Measurements from ENCODE around the gene SEMA3F. TPM values are rescaled to one million over a fixed set of nuclear protein-coding genes. Genes with fewer than 3 reads are reported as not detected.

SEMA3F gene
- polyA plus RNA-seq, 12 donors: 6.4 to 70.8 (median 14.0) TPM; not detected in 1

GRCh38 chr3:50192689-50193141 lies 37.6 kb downstream of the SEMA3F start:
- peak; percentile 74 for DNase-seq

DNA sequence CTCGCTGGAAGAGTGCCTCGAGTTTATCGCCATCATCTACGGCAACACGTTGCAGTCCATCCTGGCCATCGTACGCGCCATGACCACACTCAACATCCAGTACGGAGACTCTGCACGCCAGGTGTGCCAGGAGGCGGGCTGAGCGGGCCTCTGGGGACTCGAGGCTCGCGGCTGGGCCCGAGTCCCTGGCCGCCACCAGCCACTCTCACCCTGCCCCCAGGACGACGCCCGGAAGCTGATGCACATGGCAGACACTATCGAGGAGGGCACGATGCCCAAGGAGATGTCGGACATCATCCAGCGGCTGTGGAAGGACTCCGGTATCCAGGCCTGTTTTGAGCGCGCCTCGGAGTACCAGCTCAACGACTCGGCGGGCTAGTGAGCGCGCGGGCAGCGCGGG lies 38.2 kb downstream of the SEMA3F start:
- no peak for DNase-seq

GRCh38 chr3:50193746-50194127 lies 38.6 kb downstream of the SEMA3F start:
- DNase-seq: no peak

DNA sequence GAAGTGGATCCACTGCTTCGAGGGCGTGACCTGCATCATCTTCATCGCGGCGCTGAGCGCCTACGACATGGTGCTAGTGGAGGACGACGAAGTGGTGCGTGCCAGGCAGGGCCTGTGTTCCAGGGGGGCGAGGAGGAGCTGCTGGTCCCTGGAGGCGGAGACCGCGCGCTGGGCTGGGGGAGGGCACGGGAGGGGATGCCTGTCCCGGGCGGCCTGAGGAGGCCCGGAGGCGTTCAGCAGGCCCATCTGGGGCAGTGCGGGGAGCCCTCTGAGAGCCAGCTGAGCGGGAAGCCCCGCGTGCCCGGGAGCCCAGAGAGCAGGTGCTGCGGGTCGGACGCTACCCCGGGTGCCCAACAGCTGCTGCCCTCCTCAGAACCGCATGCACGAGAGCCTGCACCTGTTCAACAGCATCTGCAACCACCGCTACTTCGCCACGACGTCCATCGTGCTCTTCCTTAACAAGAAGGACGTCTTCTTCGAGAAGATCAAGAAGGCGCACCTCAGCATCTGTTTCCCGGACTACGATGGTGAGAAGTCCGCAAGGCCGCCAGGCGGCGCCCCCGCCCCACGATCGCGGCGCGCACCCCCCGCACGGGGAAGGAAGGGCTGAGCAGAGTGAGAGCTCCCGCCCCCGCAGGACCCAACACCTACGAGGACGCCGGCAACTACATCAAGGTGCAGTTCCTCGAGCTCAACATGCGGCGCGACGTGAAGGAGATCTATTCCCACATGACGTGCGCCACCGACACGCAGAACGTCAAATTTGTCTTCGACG lies 39.2 kb downstream of the SEMA3F start:
- peak; percentile 69 for DNase-seq

DNA sequence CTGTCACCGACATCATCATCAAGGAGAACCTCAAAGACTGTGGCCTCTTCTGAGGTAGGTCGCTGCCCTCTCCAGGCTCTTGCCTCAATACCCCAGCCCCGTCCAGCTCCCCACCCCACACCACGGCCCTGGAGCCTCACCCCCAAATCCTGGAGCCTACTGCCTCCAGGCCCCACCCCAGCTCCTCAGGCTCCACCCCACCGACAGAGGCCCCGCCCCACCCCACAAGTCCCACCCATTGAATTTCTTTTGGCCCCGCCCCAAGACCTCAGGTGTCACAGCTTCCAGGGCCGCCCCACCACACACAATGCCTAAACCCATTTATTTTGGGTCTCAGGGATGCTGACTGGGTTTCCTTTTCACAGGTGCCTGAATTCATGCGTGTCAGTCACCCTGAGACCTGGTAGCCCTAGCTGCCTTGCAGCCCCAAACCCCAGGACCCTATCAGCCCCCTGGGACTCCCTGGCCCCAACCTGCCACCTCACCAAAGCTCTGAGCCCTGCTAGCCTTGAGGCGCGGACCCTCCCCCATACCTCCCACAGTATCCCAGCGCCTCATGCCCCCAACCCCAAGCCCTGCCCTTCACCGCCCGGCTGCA lies 39.9 kb downstream of the SEMA3F start:
- DNase-seq: no peak

GRCh38 chr3:50195501-50196252 lies 40.6 kb downstream of the SEMA3F start:
- no peak for DNase-seq

- no peak for DNase-seq
Observed at GRCh38 chr3:50196253-50196801, 41.2 kb downstream of the SEMA3F start.

DNA sequence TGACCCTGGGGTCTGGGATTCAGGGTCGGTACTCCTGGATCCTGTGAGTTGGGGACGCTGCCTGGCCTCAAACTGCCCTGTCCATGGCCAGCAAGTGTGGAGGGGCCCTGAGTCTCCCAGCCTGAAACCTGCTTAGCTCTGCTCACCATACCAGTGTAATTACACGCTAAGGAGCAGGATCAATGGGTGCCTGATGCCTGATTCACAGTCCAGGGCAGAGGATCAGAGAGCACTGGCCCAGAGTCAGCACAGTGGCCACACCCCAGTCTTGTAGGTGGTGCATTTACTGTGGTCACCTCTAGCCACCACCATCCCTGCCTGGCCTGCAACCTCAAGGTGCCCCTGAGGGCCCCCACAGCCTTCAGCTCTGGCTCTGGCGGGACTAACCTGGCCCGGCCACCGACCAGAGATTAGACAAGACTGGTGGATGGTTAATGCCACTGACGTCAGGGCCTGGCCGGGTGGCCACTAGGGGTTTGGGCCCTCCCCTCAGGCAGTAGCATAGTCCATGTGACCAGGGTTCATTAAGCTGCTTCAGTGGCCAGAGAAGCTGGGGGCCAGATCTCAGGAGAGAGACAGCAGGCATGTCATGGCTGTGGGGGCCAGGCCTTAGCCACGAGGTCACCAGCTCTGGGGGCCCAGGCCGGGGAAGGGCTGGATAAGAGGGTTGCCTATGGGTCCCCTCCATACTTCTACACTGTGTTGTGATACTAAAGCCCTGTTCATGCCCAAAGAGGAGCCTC lies 46.6 kb downstream of the SEMA3F start:
- DNase-seq: no peak

- DNase-seq: no peak
Observed at GRCh38 chr3:50202353-50203112, 47.4 kb downstream of the SEMA3F start.

GRCh38 chr3:50203113-50203808 lies 48.1 kb downstream of the SEMA3F start:
- DNase-seq: no peak

- no peak for DNase-seq
Observed at GRCh38 chr3:50203809-50204803, 49.0 kb downstream of the SEMA3F start.

GRCh38 chr3:50204804-50205412 lies 49.8 kb downstream of the SEMA3F start, which contains the start of gene SLC38A3:
Gene SLC38A3 (plus strand): TSS chr3:50205271. CDS start chr3:50214200, 8,929 bp downstream.
- no peak for DNase-seq

- DNase-seq: no peak
Observed at GRCh38 chr3:50205413-50206276, 50.5 kb downstream of the SEMA3F start.

DNA sequence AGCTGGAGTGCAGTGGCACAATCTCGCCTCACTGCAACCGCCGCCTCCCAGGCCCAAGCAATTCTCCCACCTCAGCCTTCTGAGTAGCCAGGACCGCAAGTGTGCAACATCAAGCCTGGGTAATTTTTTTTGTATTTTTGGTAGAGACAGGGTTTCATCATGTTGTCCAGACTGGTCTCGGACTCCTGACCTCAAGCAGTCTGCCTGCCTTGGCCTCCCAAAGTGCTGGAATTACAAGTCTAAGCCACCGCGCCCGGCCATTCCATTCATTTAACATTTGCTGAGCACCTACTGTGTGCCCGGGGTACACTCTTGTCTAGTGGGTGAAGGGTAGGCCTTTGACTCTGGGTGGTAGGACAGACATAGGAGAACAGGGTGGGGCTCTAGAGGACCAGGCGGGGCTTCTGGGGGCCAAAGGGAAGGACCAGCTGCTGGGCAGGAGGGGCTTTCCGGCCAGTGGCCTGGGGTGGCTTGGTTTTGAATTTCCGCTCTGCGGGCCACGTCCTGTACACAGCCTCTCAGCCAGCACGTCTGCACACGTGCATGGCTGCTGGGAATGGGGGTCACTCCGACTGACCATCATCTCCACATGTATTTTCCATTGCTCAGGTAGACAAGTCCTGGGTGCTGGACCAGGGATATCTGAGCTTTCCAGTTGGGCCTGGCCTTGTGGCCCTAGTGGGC lies 52.4 kb downstream of the SEMA3F start:
- DNase-seq: no peak

DNA sequence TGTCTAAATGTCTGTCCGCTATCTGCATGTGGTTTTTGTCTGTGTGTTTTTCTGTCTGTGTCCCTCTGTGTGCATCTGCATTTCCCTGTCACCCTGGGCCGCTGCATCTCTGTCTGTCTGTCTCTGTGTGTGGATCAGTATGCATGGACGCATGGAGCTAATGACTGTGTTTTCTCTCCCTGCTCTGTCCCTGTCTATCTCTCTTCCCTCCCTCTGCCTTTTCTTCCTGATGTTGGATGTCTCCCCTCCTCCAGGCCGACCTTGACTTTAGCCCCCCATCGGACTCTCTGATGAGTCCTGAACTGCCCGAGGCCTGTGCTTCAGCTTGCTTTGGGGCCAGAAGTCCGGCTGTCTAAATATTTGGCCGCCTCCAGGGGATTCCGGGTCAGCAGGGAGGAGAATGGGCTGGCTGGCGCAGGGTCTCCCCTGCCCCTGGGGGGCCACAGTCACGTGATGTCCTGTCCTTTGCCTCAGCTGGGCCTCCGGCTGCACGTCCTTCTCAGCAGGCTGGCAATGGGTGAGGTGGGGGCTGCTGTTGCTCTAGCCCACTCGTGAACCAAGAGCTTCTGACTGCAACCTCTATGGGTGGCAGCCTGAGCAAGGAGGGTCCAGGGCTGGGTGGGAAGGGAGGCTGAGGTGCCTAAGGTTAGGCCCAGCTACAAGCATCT lies 53.7 kb downstream of the SEMA3F start:
- DNase-seq: no peak

DNA sequence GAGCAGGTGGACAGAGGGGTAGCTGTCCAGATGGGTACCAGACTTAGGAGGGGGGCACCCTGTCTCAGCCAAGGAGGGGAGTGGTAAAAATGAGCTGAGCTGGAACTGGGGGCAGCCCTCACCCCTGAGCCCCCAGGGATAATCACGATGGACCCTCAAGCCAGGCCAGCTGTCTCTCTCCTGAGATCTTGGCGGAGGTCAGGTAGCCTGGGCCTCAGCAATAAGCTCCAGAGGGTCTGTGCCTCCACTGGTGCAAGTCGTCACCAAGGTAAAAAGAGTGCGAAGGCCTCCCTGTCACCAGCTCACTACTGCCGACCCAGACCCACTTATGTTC lies 55.0 kb downstream of the SEMA3F start:
- no peak for DNase-seq
